ENCODE results near the gene ITGB1BP1. TPM values are rescaled to one million over a fixed set of nuclear protein-coding genes. Genes with fewer than 3 reads are reported as not detected.
"Not testable (repeated sequence)": the region's sequence is repeated elsewhere in the genome, so short reads cannot be mapped to it uniquely, and the experiment has no call there.

The ITGB1BP1 gene
- total RNA-seq, 1 experiment from 2014 or later: 57.3 TPM

DNA sequence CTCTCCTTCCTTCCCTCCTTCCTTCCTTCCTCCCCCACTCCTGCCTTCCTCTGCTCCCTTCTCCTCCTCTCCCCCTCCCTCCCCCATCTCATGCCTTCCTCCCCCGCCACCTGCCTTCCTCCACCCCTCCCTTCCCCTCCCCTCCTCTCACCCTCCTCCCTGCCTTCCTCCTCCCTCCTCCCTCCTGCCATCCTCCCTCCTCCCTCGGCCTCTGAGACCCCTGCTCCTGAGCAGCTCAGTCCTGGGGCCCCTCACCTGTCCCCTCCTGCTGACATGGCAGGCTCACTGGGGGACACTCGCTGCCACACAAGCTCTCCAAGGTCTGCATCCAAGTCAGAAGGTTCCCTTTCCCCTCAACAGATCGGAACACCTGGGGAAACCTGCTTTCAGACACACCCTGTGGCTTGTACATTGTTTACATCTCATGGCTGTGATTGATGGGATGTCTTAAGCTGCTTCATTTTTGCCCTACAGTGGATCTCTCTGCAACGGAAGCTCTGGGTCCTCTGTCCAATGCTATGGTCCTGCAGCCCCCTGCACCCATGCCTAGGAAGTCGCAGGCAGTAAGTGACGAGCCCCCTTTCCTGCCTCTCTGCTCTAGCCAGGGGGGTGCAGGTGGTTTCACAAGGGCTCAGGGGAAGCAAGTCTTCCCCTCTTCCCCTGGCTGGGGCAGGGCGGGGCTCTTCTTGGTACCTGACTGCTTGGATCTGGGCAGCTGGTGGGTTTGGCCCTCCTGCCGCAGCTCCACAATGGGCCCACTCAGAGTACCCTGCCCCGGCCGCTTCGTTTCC is 22.9 kb downstream of the ITGB1BP1 start:
- no peak for DNase-seq (ENCODE audit: low read depth)

DNA sequence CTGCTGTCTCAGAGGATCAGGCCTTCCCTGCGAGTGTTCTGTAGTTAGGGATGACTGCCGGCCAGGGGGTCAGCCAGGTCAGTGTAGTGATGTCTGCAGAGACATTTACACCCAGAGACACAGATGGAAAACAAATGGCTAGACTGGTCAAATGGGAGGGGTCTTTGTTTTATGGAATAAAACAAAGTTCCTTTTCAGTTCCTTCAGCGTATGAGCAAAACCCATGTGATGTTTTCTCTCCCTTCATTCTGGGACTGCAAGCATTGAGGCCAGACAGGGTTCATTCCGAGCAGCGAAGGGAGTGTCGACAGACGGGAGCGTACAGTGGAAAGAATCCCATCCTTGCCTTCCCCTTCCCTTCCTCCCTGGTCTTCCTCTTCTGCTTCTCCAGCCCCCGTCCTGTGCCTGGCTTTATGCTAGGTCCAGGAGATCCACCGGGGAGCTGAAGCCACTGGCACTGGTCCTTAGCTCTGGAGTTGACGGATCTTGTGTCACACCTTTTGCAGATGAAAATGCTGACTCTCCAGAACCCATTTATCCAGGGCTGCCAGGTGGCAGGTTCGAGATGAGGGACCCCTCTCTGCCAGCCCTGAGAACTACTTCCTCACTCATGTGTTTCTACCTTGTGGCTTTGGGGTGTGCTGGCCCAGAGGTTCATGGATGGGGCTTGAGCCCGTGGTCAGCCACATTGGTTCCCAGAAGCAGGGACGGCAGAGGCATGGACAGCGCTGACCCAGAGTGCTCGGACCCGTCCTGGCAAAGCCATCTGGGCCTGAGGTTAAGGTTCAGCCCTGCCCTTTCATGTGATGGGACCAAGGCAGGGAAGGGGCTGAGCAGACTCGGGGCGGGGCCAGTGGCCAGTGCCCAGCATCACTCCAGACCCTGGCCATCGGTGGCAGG is 24.2 kb downstream of the ITGB1BP1 start:
- no peak for DNase-seq (ENCODE audit: low read depth)

DNA sequence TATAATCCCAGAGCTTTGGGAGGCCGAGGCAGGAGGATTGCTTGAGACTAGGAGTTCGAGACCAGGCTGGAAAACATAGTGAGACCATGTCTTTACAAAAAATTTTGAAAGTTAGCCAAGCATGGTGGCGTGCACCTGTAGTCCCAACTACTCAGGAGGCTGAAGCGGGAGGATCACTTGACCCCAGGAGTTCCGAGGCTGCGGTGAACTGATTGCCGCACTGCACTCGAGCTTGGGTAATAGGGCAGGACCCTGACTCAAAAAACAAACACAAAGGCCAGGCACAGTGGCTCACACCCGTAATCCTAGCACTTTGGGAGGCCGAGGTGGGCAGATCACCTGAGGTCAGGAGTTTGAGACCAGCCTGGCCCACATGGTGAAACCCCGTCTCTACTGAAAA is 25.1 kb downstream of the ITGB1BP1 start:
- not testable (repeated sequence) for DNase-seq (ENCODE audit: low read depth)

DNA sequence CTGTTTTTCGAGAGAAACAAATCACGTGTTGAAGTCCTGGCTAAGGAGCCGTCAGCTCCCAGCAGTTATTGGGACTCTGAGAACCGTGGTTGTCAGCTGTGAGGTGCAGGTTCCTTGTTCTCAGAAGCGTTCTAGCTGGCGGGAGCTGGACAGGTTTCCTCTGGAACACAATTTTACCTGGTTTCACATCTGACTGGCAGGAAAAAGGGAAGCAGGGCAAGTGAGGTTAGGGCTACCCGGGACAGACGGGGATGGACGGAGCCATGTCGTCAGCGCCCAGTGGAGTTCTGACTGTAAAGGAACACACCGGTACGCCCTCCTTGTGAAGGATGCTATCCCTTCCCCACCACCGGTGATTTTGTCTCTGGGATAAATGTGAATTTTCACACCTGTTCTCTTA is 26.1 kb downstream of the ITGB1BP1 start:
- DNase-seq (ENCODE audit: low read depth): no peak

DNA sequence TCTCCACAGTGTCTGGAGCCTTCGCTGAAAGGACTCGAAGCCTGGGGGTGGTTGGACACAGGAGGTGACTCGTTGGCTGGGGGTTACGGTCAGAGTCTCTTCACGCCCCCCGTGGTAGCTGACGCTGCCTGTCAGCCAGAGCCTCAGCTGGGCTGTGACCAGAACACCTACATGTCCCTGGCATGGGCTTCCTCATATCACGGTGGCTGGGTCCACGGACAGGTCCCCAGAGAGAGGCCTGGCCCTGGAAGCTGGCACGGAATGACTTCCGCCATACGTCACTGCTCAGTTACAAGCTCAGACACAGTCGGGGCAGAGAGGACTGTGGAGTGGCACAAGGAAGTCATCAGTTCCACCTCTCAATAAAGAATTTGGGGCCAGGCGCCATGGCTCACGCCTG is 28.5 kb downstream of the ITGB1BP1 start:
- DNase-seq (ENCODE audit: low read depth): no peak

DNA sequence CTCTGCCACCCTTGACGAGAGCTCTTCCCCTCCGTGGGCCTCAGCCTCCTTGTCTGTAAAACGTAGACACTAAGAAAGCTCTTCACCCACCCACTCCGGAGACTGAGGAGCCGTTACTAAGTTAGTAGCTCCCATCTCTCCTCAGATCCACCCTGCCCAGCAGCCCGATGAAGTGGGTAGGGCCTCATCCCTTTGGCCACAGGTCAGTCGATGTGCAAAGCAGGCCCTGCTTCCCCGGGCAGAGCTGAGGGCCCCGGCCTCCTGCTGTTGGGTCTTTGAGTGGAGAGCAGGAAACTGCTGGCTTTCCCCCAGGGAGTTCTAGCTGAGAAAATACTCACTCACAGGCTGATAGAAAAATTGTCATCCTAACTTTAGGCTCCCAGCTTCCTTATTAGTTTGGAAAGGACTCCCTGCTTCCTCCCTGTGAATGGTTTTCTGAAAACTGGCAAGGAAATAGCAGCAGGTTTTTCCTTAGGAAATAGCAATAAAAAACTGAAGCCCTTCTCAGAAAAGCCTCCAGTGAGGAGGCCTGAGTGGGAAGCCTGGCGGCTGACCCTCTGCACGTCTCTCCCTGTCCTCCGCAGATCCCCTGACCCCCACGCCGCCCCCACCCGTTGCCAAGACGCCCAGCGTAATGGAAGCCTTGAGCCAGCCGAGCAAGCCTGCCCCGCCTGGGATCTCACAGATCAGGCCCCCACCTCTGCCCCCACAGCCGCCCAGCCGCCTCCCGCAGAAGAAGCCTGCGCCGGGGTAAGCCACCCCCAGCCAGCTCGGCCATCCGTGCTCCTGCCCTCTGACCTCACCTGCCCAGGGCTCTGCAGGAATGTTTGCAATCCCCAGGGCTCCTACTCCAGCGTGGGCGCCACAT is 30.2 kb downstream of the ITGB1BP1 start:
- DNase-seq (ENCODE audit: low read depth): no peak

DNA sequence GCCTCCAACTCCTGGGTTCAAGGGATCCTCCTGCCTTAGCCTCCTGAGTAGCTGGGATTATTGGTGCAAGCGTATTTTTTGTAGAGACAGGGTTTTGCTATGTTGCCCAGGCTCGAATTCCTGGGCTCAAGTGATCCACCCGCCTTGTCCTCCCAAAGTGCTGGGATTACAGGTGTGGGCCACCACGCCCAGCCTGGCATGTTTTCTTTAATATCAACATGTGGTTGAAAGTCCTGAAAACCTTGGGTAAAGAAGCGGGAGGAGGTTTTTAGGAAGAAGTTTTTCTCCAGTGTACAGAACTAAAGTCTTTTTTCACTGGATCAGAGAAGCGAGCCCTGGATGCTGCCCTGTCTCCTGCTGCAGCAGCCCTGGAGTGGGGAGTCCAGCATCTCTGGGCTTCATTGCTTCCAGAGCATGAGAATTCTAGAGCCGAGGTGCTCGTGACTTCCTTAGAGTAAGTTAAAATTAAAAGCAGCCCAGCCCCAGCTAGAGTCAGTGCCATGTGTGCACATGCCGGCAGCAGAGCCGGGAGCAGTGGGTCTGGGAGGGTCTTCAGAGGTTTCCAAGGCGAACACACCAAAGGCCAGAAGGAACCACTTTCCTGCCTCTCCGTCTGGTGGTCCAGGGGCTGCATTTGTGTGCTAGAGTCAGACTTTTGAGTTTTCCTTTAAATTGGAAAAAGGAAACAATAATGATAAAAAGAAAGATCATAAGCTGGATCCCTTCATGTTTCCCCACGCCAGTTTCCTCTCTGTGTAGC is 31.2 kb downstream of the ITGB1BP1 start:
- DNase-seq (ENCODE audit: low read depth): no peak

DNA sequence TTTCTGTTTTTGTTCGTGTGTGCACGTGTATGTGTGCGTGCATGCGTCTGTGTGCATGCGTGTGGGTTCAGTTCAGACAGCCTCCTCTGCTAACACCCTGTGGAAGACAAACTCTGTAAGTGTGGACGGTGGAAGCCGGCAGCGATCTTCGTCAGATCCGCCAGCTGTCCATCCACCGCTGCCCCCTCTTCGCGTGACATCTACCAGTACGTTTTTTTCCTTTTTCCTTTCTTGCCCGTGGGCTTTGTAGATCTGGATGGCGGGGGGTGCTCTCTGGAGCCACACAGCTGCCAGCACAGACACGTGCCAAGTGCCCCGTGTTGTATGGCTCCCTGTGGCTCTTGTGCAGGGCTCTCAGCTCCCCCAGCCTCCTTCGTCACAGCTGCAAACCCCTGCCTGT is 32.3 kb downstream of the ITGB1BP1 start:
- no peak for DNase-seq (ENCODE audit: low read depth)

DNA sequence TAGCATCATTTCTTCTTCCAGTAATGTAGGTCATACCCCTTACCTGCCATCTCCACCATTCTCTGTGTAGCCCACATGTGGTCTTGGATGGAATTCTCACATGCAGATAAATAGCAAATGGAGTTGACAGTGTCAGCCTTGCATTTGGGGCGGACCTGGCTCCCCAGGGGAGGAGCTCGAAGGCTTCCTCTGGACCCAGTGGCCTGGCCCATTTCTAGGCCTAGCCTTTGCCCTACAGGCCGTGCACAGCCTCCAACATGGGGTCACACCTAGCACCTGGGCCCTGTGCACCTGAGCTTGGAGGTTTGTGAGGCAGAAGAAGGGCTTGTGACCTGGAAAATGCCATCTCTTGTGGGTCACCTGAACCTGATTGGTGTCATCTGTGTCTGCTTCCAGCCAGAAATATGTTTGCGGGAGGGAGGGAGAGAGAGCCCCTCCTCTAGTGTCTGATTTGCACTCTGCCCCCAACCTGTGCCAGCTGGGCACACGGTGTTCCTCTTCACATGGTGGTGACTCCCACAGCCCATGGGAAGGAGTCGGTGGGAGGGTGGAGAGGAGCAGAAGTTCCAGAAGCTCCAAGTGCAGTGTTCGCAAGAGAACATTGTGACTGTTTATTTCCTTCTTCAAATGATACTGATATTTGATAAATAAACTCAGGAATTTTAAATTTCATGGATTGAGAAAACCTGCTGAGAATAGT is 33.0 kb downstream of the ITGB1BP1 start:
- no peak for DNase-seq (ENCODE audit: low read depth)

DNA sequence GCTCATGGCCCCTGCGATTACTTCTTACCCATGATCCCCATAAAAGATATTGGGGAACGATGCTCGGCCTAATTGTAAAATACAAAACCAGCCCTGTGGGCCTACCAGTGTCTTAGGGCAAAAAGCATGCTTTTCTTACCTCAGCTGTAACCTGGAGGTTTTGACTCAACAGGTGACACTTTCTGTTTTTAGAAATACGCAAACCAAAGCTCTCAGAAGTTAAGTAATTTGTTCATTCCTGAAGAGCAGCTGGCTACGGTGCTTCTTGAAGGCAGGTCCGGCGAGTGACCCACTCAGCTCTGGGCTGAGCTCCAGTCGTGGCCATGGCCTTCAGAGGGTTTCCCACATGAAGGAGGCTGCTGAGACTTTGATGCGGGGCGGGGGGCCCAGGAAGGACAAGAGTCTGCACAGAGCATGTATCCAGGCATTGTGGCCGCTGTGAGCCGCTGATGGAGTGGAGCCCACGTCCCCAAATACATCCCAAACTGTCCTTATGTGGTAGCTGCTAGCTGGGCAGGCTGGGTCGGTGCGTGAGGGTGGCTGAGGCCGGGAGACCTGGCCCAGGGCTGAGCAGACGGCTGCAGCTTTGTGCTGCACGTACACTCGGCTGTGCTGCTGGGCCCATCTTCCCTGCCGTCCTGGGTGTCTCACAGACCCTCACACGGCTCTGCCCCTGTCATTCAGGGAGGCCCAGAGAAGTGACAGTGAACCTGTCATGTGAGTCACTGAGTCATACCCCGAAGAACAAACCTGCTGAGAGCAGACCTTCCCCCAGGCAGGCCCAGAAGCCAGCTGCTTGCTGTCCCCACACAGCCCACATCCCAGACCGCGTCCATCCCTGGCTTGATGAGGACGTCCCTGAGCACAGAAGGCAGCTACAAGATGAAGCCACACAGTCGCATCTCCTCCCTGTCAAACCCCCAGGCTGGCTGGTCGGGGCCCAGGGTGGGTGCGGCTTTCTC is 34.1 kb downstream of the ITGB1BP1 start:
- DNase-seq (ENCODE audit: low read depth): no peak

DNA sequence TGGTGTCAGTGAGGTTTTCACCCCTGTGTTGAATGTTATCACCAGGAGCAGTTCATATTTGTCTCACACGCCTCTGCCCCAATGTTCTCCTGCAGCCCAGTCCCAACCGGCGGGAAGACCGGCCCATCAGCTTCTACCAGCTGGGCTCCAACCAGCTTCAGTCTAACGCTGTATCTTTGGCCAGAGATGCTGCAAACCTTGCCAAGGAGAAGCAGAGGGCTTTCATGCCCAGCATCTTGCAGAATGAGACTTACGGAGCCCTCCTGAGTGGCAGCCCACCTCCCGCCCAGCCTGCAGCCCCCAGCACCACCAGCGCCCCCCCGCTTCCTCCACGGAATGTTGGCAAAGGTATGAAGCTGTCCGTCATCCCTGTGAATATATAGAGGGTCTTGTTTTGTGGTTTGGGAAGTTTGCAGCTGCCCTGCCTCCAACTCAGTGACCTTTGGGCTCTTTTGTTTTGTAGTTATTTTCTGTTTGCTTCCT is 35.1 kb downstream of the ITGB1BP1 start:
- no peak for DNase-seq (ENCODE audit: low read depth)

DNA sequence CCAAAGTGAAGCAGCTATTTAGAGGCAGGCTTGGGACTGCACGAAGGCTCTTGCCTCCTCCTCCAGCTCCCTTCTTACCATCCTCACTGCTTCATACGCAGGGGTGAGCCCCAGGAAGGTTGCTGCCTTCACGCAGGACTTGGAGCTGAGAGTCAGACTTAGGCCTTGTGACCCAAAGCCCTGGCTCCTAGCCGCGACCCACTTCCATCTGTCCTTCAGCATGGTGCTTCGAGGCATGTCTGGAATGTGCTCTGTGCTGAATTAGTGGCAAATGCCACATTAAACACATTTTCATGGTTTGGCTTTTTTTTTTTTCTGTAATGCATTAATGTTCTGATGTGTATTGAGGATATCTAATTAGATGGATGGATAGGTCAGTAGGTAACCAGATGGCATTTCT is 37.5 kb downstream of the ITGB1BP1 start:
- DNase-seq (ENCODE audit: low read depth): peak; percentile 42

DNA sequence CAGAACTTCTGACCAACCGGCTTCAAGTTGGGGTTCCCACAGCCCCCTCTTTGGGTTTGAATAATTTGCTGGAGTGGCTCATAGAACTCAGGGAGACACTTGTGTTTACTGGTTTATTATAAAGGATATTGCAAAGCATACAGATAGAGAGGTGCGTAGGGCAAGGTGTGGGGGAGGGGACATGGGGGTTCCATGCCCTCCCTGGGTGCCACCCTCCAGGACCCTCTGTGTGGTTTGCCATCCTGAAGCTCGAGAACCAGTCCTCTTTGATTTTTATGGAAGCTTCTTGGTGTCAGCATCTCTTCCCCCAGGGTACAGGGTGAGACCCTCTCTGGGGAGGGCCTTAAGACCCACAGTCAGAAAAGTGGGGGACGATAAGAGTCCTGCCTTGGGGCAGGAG is 38.8 kb downstream of the ITGB1BP1 start:
- no peak for DNase-seq (ENCODE audit: low read depth)

DNA sequence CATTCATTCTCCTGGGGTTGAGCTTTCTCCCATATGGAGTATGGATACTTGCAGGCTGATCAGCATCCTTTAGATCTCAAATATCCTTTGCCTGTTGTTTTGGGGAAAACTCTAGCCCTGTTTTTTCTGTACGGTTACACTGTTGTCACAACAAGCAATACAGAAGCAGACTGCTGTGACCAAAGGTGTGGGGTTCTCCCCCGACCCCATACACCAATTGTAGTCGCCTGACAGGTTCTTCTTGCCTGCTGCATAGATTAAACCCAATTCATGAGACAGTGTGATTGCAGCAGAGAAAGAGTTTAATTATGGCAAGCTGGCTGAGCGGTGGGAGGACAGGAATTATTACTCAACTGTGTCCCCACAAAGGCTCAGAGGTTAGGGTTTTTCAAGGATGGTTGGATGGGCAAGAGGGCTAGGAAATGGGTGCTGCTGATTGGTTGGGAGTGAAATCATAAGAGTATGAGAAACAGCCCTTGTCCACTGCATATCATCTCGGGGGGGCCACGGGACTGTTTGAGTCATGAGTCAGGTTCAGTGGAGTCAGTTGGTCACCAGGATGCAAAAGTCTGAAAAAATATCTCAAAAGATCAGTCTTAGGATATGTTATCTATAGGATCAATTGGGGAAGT is 40.6 kb downstream of the ITGB1BP1 start:
- peak; percentile 44 for DNase-seq (ENCODE audit: low read depth)

DNA sequence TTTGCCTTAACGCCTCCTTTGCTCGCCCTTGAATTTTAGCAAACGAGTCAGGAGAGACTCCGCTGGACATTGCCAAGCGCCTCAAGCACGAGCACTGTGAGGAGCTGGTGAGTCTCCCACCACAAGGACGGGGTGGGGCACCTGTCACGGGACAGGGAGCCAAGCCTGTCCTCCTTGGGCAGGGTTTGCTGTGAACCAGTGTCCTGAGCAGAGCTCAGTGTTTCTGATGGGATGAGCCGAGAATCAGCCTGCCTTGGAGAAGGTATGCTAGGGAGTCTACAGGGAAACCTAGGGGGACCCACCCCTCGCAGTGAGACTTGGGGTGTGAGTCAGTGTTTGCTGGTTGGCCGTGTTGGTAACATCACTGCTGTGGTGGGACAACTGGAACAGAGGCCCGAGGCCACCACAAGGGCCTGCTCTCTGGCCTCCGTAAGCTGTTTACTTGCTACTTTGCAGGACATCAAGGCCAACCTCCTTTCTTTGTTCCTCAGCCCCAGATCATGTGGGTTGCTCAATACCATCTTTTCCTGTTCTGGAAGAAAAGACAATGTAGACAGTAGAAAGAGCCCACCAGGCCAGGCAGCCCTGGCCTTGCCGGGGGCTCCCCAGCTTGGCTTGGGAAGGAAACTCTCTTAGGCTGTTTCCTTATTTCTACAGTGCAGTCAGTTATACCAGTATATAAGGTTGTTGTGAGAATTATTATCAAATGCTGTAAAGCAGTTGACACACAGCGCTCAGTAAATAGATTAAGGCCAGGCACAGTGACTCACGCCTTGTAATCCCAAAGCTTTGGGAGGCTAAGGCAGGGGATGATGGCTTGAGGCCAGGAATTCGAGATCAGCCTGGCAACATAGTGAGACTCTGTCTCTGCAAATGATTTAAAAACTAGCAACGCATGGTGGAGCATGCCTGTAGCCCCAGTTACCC is 42.4 kb downstream of the ITGB1BP1 start:
- DNase-seq (ENCODE audit: low read depth): peak; percentile 92

DNA sequence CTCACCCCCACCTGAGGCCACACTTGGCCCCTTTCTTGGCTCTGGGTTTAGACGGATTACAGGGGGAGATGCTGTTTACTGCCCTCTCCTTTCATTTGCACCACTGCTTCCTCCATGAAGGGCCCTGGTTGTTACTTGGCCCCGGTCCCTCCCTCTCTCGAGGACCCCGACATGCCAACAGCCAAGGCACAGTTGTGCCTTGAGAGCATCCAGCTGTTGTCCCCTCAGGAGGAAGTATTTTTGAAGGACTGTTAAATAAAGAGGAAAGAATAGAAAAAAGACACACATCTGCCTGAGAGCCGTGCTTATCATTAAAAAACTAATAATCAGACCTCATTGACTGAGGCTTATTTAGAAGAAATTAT is 44.0 kb downstream of the ITGB1BP1 start:
- no peak for DNase-seq (ENCODE audit: low read depth)
